IPS-NIHi7 (cell line): Measurements from ENCODE around the gene TEKT3.
A peak's percentile ranks its signal among the peaks of the same experiment; 100 is the strongest.

ENCODE experiments used
- DNase-seq: peaks from one replicate; pipeline ENCODE4 v3.0.0; 2012; ENCODE audit warnings: mixed read lengths; ENCODE audit errors: extremely low spot score

The TEKT3 gene

DNA sequence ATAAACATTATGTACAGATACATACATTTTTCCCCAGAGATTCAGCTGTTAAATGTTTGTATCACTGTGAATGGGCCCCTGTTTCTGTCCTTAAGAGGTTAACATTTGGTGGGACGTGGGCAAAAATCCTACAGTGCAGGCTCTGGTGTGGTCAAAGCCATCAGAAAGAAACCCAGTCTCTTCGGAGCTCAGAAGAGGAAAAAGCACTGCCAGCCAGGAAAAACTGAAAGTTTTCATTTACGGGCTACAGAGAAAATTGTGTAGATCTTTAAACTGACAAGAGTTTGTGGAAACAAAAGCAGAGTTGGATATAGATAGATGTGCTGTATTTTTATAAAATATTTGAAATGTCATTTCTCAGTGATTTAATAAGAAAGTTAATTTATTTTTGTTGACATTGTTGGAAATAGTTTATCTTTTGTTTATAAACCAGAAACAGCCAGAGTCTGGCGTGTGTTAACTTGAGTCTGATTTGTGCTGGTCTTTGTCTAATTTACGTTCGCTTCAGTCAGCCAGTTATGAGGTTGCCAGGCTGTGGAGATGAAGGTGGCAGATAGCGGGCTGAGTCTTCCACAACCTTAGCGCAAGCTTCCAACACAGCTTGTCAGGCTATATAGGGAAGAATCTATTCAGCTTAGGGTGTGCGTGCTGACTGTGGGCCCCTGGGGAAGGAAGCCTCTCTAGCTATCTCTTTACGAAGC is 9.5 kb upstream of the TEKT3 start:
- no peak for DNase-seq

DNA sequence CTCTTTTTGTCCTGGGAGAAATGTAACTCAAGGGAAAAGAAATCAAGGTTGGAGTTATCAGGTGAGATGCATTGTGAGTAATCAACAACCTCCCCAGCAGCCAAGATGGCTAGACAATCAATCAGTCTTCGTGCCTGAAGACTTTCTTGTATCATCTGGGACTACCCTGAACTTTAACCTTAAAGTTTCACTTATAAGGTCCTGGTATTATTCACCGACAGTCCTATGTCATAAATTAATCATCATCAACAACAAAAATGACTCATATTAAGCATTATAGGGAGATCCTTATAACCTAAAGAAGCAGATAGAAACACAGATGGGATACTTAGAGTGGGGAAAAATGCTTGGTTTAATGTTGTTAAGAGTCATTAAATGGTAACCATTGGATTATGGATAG is 7.7 kb upstream of the TEKT3 start:
- DNase-seq = no peak

DNA sequence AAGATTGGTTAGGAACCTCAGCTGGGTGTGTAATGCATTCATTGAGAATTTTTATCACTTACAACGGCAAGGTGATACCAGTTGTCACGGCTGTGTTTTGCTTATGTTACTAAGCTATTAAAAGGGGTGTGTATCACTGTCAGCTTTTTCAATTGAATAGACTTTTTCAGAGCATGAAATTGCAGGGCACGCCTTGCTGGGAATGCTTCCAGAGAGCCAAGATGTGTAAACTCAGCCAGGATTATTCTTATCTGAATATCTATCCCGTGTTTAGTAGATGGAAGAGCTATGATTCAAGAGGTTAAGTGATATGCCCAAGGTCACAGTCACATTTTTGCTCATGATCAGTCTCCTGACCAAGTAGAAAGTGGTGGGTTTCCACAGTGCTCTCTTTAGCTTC is 6.6 kb upstream of the TEKT3 start:
- no peak for DNase-seq

DNA sequence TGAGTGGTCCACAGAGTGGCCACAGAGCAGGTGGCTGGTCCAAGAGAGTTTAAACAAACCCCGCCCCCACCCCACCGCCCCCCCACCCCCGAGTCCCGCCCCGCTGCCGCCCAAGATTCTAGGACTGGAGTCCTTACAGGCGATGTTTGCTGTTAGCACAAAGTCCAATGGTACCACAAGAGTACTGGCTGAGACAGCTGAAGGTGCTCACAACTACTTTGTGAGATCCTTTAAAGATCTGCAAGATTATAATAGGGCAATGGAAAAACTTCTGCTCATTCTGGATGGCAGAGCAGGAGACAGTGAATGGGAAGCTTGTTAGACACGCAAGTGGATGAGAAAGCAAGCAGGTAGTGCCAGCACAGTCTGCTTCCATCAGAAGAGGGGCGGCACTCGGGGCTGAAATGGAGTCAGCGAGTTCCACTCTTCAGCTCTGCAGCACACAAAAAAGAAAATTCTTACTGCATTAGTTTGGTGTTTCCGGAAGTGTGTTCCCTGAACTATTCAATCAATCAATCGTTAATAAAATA is 4.7 kb upstream of the TEKT3 start:
- no peak for DNase-seq

DNA sequence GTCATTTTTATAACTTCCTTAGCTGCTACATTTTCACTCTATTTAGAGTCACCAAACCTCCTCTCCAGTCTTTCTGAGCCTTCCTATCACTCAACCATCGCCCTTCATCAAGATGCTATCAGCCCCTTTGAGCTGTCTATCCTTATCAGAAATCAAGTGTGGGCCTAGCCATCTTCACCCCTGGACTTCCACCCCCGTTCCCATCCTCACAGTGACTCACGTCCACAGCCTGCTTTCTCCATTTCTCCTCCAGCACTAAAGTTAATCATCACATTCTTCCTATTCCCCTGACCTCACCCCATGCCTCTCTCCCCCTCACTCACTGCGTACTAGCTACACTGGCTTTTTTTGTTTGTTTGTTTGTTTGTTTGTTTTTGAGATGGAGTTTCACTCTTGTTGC is 2.4 kb upstream of the TEKT3 start:
- DNase-seq = no peak

DNA sequence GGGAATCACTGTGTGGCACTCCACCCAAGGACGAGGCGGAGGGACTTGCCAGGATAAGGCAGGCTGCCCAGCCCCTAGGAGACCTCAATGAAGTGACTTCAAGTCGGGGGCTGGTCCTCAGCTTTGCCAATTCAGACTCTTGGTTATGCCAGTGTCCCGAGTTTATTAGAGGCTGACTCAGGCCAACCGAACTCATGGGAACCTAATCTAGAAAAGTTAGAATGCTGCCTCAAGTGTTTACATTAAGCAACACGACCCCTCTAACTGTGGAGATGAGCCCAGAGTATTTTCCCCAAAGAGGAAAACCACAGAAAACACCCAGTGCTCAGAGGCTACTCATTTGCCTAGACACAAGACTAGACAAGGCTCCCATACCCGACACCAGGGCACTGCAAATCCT is 1.1 kb upstream of the TEKT3 start:
- no peak for DNase-seq

DNA sequence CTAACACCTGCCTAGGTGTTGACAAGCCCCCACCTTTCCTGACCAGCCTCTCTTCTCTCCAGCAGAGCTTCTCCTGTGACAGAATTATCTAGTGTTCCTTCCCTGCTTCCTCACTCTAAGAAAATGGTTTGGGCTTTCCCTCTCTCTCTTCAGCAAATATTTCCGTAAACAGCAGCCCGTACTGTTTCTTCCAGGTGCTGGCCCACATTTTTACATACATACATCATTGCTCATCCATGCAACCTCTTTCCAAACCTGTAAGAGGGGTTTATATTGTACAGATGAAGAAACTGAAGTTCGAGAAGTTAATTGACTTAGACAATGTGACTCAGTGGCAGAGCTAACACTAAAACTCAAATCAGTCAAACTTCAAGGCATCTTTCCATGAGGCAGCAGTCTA is 569 bp upstream of the TEKT3 start:
- no peak for DNase-seq

DNA sequence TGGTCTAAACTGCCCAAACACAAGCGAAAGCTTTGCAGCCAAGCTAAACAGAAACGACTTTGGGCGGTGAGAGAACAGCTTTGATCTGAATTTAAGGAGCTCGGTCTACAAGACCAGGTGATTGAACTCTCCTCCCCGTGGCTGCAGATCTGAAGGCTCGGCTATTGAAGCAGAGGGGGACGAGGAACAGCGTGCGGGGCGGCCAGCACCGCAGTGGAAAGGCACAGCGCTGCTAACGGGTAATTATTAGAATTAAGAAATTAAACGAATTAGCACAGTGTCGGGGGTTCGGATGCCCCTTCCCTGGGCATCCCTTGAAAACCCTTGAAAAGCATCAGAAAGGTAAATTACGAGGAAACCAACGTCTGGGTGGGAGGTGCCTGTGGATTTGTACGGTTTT is 431 bp downstream of the TEKT3 start:
- DNase-seq = peak; percentile 35

DNA sequence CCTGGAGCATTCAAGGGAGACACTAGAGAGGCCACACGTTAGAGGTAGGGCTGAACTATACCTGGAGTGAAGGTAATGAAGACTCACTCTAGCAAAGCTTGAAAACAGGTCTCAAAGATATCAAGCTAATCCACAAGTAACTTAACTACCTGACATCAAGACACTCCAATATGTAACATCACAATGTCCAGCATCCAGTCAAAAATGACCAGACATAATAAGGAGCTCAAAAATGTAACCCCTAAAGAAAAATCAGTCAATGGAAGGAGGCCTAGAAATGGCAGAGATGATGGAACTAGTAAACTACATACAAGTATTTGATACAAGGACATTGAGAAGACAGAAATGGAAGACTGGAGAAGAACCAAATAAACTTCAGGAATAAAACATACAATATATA is 6.0 kb downstream of the TEKT3 start:
- DNase-seq = no peak

DNA sequence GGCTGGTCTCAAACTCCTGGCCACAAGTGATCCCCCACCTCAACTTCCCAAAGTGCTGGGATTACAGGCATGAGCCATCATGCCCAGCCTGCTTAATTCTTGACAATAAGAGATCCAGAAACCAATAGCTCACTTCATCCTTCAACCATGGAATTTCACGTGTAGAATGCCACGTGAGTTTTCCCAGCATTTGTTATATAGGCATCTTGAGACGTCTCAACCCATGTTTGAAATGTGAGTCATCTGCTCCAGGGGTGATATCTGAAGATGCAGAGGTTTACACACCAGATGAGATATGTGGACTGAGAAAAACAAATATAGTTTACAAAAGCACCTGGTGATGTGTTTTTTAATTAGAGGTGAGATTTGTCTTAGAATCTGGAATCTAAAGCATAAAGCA is 7.1 kb downstream of the TEKT3 start:
- no peak for DNase-seq

DNA sequence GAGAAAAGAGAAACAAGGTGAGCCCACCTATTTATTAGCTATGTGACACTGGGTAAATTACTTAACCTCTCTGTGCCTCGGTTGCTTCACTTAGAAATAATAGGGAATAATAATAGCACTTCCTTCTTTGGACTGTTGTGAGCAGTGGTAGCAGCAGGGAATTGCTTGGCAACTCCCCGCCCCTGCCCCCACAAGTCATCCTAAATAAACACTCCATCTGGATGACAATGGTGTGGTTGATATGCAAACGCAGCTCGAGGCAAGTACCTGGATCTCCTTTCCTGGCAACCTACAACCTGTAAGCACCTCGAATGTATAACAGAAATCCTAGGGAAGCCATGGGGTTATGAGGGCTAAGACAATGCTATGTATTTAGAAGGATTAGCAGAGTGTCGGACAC is 9.1 kb downstream of the TEKT3 start:
- peak; percentile 81 for DNase-seq

DNA sequence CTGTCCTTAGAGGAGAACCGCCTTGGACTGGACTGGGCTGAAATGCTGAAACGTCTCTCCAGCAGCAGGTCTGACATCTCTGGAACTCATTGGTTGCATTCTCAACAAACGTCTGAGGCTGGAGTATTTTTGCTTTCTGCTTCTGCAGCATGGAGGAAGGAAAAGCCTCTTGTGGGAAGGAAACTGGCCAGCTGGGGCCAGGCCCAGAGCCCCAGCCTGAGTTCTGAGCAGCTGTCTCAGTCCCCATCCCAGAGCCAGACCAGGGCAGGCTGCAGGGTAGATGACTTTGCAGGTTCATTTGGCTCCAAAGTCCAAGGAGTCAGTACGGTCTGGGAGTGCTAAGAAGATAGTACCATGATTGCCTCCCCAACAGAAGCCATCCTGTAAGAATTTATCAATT is 18.3 kb downstream of the TEKT3 start:
- DNase-seq = no peak

DNA sequence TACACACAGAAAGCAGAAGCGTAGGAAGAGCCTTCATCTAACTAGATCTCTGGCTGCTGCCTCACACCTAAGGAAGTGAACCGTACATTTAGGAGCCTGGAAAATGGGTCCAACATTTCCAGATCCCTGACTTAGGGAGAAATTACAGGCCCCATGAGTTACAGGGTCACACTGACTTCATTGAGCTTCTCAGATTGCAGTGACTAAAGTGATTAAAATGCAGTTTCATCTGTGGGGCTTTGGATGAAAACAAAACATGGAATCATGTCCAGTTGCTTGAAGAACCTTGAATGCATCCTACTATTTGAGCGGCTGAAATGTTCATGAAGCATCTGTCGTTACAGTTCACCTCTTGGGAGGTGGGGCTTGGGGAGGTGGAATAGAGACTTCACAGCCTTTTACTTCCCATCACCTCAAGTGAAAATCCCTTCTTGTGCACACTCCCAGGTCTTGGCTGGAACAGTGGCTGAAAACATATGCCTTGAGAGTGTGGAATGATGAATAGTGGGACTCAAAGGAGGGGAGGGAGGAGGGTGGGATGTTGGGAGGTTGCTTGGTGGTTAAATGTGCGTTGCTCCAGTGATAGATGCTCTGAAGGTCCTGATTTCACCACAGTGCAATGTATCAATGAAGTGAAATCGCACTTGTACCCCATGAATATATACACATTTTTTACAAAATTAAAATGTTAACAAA is 19.7 kb downstream of the TEKT3 start:
- no peak for DNase-seq

DNA sequence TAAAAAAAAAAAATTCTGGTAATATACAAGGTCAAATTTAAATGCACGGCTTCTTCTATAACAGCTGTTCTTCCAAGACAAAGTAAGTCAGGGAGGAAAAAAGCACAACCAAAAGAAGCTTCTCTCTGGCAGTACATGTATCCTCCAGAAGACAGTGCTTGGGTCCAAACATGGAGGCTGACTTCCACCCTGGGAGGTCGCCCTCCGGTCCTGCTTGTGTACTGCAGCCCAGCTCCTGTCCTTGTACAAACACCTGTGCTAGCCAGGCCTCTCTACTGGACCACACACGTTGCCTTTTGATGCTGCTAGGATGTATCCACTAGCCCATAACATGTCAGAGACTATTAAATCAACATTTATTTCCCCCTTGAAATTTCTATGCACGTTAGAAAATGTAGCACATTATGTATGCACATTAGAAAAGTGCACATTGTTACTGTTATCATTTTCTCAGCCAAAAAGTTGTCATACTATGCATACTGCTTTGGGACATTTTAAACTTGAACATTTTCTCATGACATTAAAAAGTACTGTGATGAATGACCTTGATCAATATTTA is 21.9 kb downstream of the TEKT3 start:
- DNase-seq = no peak

DNA sequence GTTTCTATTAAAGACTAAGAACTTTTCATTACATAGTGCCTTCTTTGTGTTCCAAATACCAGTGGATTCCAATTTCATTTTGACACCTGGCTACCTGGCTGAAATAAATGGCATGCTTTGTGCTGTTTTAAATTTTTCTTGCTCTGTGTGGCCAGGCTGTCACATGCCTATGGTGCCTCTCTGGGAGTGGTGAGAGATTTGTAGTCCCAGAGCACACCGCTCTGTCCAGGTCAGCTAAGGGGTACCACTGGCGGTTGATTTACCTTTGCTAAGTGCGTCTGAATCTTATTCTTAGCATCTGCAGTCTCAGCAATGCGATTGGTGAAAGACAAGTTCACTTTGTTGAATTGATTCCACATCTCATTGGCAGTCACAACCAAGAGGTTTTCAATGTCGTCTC is 29.4 kb downstream of the TEKT3 start:
- DNase-seq = no peak

DNA sequence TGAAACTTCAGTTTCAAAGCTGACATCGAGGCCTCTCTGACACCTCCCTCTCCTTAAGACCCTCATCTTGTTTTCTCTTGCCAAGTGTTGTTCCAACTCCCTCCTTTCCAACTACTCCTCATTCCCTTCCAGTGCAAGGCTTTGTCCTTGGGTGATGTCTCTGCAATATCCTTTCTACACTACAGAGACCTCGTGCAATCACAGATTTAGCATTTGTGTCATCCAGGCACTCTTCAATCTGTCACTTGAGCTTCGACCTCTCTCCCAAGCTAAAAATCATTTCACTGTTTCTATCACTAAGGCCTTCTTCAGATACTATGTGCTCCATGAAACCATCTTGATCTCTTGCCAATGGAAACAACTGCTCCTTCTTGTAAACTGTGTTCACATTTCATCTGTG is 31.6 kb downstream of the TEKT3 start:
- DNase-seq = no peak

DNA sequence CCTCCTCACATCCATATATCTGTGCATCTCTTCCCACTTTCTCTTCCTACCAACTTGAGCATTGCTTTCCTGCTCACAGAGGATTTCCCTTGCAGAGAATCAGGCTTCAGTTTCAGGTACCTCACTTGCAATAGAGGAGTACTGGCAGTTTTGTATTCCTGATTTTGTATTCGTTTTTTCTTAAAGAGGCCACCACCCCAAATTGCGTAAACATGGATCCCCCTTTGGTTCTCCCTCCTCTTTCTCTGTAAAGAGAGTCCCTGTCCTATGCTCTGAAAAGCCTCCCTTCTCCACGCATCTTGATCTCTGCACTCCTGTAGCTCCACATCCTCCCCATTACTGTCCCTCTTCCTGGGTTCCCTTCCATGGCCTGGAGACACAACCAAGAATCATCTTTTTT is 32.2 kb downstream of the TEKT3 start:
- no peak for DNase-seq

DNA sequence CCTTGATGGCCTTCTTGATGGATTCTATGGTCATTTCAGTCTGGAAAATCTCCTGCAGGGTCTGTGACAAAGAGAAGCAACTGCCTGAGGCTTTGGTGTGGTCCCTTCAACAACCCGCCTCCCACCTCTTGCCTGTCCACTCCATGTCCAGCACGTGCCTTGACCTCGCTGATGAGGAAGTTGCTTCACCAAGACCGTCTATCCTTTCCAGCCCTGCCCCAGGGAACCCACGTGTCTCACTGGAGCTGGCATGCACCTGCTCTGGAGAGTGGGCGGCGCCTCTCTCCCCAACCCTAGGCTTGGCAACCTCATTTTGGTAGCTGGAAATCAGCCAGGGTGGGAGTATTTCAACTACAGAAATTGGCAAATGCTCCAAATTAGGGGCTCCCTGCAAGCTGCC is 32.6 kb downstream of the TEKT3 start:
- no peak for DNase-seq

DNA sequence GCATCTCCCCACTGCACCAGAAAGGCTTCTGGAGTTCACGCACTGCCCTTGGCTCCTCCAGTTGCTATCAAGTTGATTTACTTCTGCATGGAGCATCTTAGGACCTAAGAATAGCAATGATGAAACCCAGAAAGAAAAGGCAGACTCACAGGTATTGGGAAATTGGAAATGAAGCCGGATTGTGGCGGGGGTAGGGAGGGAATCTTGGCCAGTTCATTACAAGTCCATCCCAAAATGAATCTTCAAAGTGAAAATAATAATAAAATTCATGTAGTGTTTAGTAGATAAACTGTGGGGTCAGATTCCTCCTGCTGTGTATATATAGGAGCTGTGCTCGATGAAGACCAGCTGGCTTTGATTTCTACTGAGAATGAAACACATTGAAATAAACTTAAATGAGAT is 33.7 kb downstream of the TEKT3 start:
- no peak for DNase-seq

DNA sequence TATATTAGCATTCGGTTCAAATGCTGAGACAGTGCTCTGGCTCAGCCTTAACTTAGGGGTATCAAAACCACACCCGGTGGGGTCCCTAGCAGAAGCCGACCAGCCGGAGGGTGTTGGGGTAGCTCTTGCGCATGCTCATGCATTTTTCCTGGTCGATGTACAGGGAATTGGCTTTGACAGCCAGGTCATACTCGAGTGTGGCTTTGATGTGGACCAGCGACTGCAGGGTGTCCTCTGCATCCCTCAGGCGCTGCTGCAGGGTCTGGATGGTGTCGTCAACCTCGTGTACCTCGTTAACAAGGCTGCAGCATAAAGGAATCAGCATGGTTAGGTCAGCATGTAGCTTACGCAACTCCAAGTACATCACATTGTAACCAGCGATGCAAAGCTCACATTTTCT is 37.5 kb downstream of the TEKT3 start:
- no peak for DNase-seq

DNA sequence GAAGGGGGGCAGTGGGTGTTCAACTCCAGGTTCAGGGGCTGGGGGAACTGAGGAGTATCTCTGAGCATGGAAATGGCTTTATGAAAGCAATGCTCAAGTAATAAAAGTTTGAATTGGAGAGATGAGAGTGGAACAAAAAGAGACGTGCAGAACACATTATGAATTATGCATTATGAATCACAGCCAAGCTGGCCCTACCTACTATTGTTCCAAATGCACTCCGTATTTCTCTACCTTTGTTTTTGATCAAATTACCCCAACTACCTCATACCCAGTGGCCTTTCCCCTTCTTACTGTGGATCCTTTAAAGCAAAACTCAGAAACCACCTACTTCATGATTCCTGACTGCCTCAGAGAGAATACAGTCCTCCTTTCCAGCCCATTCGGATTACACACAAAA is 38.1 kb downstream of the TEKT3 start:
- DNase-seq = no peak

DNA sequence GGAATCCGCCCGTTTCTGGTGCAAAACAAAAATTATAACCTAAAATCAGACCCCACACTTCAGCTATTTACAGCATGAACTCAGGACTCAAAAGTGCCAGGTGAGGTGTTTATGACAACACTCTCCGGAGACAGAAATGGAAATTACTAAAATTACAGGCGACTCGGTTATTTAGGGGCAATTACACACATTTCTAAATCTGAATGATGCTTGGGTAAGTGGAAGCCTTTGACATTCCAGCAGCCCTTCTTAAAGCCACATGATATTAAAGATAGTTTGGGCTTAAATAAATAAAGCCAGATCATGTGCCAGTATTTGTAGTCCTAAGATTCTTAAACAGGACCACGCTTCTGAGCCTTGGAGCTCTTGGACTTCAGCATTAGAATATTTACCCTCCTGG is 39.6 kb downstream of the TEKT3 start:
- no peak for DNase-seq

DNA sequence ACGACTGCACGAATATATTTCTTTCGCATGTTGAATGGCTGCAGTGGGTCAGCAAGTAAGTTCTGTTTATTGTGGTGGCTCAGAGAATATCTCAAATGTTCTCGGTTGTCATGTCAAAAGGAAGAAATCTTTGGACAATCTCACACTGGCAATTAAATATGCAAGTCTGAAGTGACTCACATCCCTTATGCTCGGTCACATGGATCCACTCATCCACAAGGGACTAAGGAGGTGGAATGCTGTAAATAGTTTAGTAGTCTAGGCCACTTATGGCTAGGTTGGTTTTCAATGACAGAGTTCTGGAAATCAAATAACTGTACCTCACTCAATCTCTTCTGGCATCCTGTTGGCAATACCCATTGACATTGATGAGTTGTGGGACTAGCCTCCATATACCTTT is 43.2 kb downstream of the TEKT3 start:
- DNase-seq = no peak
